Measurements from ENCODE around the gene CARM1.

DNA sequence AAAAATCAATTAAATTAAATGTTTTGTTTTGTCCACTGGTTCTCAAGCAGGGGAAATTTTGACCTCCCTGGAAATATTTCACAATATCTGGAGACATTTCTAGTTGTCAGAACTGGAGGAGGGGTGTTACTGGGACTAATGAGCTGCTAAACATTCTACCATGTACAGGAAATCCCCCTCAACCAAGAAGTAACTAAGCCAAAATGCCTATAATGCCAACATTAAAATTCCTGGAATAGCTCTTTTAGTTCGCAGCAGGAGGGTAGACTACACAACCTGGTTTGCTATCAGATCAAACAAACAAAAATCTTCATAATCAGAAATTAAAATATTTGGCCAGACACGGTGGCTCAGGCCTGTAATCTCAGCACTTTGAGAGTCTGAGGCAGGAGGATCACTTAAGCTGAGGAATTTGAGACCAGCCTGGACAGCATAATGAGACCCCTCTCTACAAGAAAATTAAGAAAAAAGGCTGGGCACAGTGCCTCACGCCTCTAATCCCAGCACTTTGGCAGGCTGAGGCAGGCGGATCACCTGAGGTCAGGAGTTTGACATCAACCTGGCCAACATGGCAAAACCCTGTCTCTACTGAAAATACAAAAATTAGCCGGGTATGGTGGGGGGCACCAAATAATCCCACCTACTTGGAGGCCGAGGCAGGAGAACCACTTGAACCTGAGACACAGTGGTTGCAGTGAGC, 75.8 kb downstream of the CARM1 start:
- TF ChIP-seq, protein P1, sequence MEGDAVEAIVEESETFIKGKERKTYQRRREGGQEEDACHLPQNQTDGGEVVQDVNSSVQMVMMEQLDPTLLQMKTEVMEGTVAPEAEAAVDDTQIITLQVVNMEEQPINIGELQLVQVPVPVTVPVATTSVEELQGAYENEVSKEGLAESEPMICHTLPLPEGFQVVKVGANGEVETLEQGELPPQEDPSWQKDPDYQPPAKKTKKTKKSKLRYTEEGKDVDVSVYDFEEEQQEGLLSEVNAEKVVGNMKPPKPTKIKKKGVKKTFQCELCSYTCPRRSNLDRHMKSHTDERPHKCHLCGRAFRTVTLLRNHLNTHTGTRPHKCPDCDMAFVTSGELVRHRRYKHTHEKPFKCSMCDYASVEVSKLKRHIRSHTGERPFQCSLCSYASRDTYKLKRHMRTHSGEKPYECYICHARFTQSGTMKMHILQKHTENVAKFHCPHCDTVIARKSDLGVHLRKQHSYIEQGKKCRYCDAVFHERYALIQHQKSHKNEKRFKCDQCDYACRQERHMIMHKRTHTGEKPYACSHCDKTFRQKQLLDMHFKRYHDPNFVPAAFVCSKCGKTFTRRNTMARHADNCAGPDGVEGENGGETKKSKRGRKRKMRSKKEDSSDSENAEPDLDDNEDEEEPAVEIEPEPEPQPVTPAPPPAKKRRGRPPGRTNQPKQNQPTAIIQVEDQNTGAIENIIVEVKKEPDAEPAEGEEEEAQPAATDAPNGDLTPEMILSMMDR (CRISPR knock-in tag; IDR thresholded peaks at IDR 0.05), result no peak
- TF ChIP-seq BHLHE40 (IDR thresholded peaks at IDR 0.05; ENCODE audit: low read length) (no peak), ARHGAP35 (CRISPR knock-in tag; IDR thresholded peaks at IDR 0.05; ENCODE audit: borderline replicate concordance) (no peak)
